NB4 (cell line): Measurements from ENCODE around the gene GATD1.

Experiments
- CTCF ChIP-seq: IDR thresholded peaks from one replicate; pipeline ENCODE4 v1.5.1; 2012; ENCODE audit warnings: low read depth, low read length
- POLR2A ChIP-seq: IDR thresholded peaks from 2 replicates; pipeline ENCODE4 v1.6.1; 2011; ENCODE audit warnings: mild to moderate bottlenecking; ENCODE audit not compliant: insufficient read length; ENCODE audit errors: extremely low read depth

- TF ChIP-seq CTCF (no peak), POLR2A (no peak)
Observed at GRCh38 chr11:820655-821511, 43.6 kb upstream of the GATD1 start.
